ENCODE results near the gene LUZP1.
A peak's percentile ranks its signal among the peaks of the same experiment; 100 is the strongest.

Gene LUZP1

GRCh38 chr1:23120383-23120782, 48.3 kb downstream of the LUZP1 start:
- Histone ChIP-seq H3K4me3 (ENCODE audit: insufficient read depth, low read depth, low read length, poor library complexity, severe bottlenecking) (no peak overlapping the region), H3K36me3 (ENCODE audit: control insufficient read depth, insufficient read depth, low read length) (no peaks in the 10 kb centered on the region), H3K27me3 (replicated peaks; ENCODE audit: control insufficient read depth, insufficient read depth, low read length, poor library complexity, severe bottlenecking) (no peaks in the 10 kb centered on the region), H3K9me3 (ENCODE audit: control insufficient read depth, low read length) (no peaks in the 10 kb centered on the region), H3K4me1 (ENCODE audit: control insufficient read depth, insufficient read depth, low read length, poor library complexity, severe bottlenecking) (peaks cover 15% of the 10 kb centered on the region), H3K27ac (ENCODE audit: insufficient read depth, low read length, poor library complexity, severe bottlenecking) (peak overlapping the region; percentile 7)
- no peak for DNase-seq

DNA sequence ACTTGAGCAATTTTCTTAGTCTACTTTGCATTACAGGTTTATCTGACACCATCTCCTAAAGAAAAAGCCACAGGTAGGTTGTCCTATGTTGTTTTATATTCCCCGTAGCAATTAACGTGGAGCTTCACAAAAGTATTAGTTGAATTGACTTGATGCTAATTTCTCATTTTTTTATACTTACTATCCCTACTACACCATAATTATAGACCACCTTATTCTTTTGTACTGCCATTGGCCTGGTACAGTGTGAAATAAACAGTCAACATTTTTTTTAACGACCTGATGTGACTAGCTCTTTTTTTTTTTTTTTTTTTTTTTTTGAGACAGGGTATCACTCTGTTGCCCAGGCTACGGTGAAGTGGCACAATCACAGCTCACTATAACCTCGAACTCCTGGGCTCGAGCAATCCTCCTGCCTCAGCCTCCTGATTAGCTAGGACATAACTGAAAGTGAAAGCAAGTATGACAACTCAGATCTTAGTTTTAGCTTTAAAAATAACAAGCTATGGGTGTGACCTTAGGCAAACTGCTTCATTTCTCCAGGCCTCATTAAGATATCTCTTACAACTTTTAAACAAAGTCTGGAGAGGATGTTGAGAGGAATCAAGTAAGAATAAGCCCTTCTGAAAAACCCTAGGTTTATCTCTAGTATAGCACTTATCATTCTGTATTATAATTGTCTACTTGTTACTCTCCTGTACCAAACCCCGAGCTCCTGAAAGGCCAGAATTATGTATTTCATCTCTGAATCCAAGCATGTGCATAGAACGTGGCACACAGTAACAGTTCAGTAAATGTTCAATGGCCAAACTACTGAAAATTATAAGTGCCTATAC, 49.5 kb downstream of the LUZP1 start:
- no peaks in the 10 kb centered on the region for H3K9me3 ChIP-seq (ENCODE audit: control insufficient read depth, low read length)
- H3K4me1 ChIP-seq (ENCODE audit: control insufficient read depth, insufficient read depth, low read length, poor library complexity, severe bottlenecking), result peaks cover 15% of the 10 kb centered on the region
- H3K36me3 ChIP-seq (ENCODE audit: control insufficient read depth, insufficient read depth, low read length), result no peaks in the 10 kb centered on the region
- H3K4me3 ChIP-seq (ENCODE audit: insufficient read depth, low read depth, low read length, poor library complexity, severe bottlenecking), result no peak overlapping the region
- peak overlapping the region; percentile 67 for H3K27ac ChIP-seq (ENCODE audit: insufficient read depth, low read length, poor library complexity, severe bottlenecking)
- no peaks in the 10 kb centered on the region for H3K27me3 ChIP-seq (replicated peaks; ENCODE audit: control insufficient read depth, insufficient read depth, low read length, poor library complexity, severe bottlenecking)
- DNase-seq, result peak; percentile 38 to 52 (median 45)

DNA sequence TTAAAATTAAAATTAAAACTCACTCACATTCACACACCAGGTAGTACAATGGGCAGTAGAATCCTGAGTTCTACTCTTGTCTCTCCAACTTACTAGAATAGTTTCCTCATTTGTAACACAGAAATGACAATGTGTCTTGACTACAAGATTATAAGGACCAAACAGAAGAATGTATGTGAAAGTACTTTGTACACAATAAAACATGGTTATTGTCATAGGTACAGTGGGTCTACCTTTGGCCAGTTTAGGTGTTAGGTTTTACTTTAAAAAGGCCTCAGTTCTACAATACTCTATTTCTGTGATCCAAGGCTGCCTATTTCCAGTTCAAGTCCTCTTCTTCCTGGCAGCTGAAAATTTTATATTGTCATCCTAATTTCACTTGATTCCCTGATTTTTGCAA, 50.2 kb downstream of the LUZP1 start:
- no peak overlapping the region for H3K4me3 ChIP-seq (ENCODE audit: insufficient read depth, low read depth, low read length, poor library complexity, severe bottlenecking)
- H3K27ac ChIP-seq (ENCODE audit: insufficient read depth, low read length, poor library complexity, severe bottlenecking), result peak overlapping the region; percentile 67
- no peaks in the 10 kb centered on the region for H3K27me3 ChIP-seq (replicated peaks; ENCODE audit: control insufficient read depth, insufficient read depth, low read length, poor library complexity, severe bottlenecking)
- H3K9me3 ChIP-seq (ENCODE audit: control insufficient read depth, low read length), result no peaks in the 10 kb centered on the region
- no peak for DNase-seq
- no peaks in the 10 kb centered on the region for H3K36me3 ChIP-seq (ENCODE audit: control insufficient read depth, insufficient read depth, low read length)
- peaks cover 15% of the 10 kb centered on the region for H3K4me1 ChIP-seq (ENCODE audit: control insufficient read depth, insufficient read depth, low read length, poor library complexity, severe bottlenecking)

- H3K36me3 ChIP-seq (ENCODE audit: control insufficient read depth, insufficient read depth, low read length), result no peaks in the 10 kb centered on the region
- H3K4me3 ChIP-seq (ENCODE audit: insufficient read depth, low read depth, low read length, poor library complexity, severe bottlenecking), result no peak overlapping the region
- no peak overlapping the region for H3K27ac ChIP-seq (ENCODE audit: insufficient read depth, low read length, poor library complexity, severe bottlenecking)
- no peak for DNase-seq
- no peaks in the 10 kb centered on the region for H3K27me3 ChIP-seq (replicated peaks; ENCODE audit: control insufficient read depth, insufficient read depth, low read length, poor library complexity, severe bottlenecking)
- no peaks in the 10 kb centered on the region for H3K9me3 ChIP-seq (ENCODE audit: control insufficient read depth, low read length)
- peaks cover 15% of the 10 kb centered on the region for H3K4me1 ChIP-seq (ENCODE audit: control insufficient read depth, insufficient read depth, low read length, poor library complexity, severe bottlenecking)
Observed at GRCh38 chr1:23116921-23117699, 51.5 kb downstream of the LUZP1 start.

- Histone ChIP-seq H3K9me3 (ENCODE audit: control insufficient read depth, low read length) (no peaks in the 10 kb centered on the region), H3K4me3 (ENCODE audit: insufficient read depth, low read depth, low read length, poor library complexity, severe bottlenecking) (no peak overlapping the region), H3K27ac (ENCODE audit: insufficient read depth, low read length, poor library complexity, severe bottlenecking) (no peak overlapping the region), H3K36me3 (ENCODE audit: control insufficient read depth, insufficient read depth, low read length) (no peaks in the 10 kb centered on the region), H3K4me1 (ENCODE audit: control insufficient read depth, insufficient read depth, low read length, poor library complexity, severe bottlenecking) (peaks cover 18% of the 10 kb centered on the region), H3K27me3 (replicated peaks; ENCODE audit: control insufficient read depth, insufficient read depth, low read length, poor library complexity, severe bottlenecking) (no peaks in the 10 kb centered on the region)
- DNase-seq, result no peak
Observed at GRCh38 chr1:23116216-23116836, 52.3 kb downstream of the LUZP1 start.

DNA sequence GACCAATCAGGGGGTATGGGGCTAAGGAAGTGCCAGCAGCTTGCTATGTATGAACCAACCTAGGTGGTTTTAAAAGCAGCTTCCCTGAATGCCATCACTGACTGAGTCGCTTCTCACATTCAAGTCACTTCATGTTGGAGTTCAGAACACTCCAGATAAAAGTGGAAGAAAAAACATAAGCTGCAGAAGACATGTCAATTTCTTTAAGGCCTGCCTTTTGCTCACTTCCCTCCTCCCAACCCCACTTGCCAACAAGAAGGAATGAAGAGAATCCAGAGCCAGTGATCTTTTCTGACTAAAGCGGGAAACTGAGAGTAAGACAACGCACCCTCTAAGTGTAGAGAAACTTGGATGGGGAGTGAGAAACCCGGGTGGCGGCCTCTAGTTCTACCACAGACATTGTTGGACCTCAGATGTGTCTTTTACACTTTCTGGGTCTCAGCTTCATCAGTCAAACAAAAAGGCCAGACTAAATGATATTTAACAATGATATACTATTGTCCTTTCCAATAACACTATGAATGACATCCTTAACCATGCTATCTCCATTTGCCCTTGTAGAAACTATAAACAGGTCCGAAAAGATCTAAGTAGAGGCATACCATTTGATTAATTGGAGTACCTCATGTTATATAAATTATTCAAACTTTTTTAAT, 54.1 kb downstream of the LUZP1 start:
- Histone ChIP-seq H3K4me1 (ENCODE audit: control insufficient read depth, insufficient read depth, low read length, poor library complexity, severe bottlenecking) (peaks cover 10% of the 10 kb centered on the region), H3K36me3 (ENCODE audit: control insufficient read depth, insufficient read depth, low read length) (no peaks in the 10 kb centered on the region), H3K9me3 (ENCODE audit: control insufficient read depth, low read length) (no peaks in the 10 kb centered on the region), H3K27ac (ENCODE audit: insufficient read depth, low read length, poor library complexity, severe bottlenecking) (no peak overlapping the region), H3K27me3 (replicated peaks; ENCODE audit: control insufficient read depth, insufficient read depth, low read length, poor library complexity, severe bottlenecking) (no peaks in the 10 kb centered on the region), H3K4me3 (ENCODE audit: insufficient read depth, low read depth, low read length, poor library complexity, severe bottlenecking) (no peak overlapping the region)
- DNase-seq, result no peak

DNA sequence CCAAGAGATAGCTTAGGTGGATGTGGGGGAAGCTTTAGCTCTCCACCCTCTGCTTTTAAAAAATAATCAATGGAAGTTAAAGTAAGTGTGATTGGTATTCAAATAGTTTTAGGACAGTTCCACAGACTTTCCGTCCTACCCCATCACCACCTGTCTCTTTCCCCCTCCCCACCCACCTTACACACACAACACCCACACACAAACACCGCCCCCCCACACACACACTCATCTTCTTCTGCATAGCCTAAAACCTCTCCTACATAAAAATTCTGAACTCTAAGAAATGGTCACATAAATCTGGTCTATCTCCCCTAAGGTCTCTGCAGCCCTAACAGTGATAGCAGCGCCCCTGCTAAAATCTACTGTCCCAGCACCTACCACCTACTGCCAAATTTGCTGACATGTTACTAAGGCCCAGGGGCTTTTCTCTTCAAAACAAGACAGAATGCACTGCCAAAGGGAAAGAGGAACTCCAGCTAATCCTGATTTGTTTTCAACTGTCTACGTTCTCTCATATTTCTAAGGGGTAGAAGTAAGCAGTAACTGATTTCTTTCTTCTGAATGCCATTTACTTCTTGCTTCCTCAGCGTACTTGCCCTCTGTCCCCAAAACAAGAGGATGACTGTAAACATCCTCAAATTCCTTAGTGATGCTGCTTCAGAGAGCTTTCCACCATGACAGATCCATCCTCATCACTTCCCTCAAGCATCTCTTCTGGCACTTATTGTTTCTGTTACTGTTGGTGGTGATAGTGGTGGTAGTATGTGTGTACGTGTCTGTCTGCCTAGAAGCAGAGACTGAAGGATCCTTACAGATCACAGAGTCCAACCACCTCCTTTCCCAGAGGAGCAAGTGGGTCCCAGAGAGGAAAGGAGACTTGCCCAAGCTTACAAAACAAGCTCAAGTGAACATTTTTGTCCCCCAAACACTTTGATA, 56.8 kb downstream of the LUZP1 start:
- DNase-seq, result no peak
- Histone ChIP-seq H3K27me3 (replicated peaks; ENCODE audit: control insufficient read depth, insufficient read depth, low read length, poor library complexity, severe bottlenecking) (no peaks in the 10 kb centered on the region), H3K9me3 (ENCODE audit: control insufficient read depth, low read length) (no peaks in the 10 kb centered on the region), H3K27ac (ENCODE audit: insufficient read depth, low read length, poor library complexity, severe bottlenecking) (peak overlapping the region; percentile 2), H3K36me3 (ENCODE audit: control insufficient read depth, insufficient read depth, low read length) (peaks cover 3% of the 10 kb centered on the region), H3K4me3 (ENCODE audit: insufficient read depth, low read depth, low read length, poor library complexity, severe bottlenecking) (no peak overlapping the region), H3K4me1 (ENCODE audit: control insufficient read depth, insufficient read depth, low read length, poor library complexity, severe bottlenecking) (peaks cover 3% of the 10 kb centered on the region)

DNA sequence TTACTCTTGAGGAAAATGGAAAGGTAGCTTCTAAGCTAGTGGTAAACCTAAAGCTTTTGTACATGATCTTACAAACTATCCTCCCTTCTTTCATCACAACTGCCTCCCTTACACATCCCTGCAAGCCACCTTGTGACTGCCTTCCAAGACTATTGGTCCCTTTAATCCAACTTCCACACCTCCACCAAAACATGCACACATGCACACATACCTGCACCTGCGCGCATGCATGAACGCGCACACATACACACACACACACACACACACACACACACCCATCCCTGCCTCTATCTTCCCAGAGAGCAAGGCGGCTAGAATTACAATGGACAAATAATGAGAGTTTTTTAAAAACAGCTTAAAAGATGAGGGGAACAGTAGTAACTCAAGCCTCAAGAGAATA, 58.3 kb downstream of the LUZP1 start:
- Histone ChIP-seq H3K27me3 (replicated peaks; ENCODE audit: control insufficient read depth, insufficient read depth, low read length, poor library complexity, severe bottlenecking) (no peaks in the 10 kb centered on the region), H3K4me3 (ENCODE audit: insufficient read depth, low read depth, low read length, poor library complexity, severe bottlenecking) (no peak overlapping the region), H3K4me1 (ENCODE audit: control insufficient read depth, insufficient read depth, low read length, poor library complexity, severe bottlenecking) (peaks cover 3% of the 10 kb centered on the region), H3K27ac (ENCODE audit: insufficient read depth, low read length, poor library complexity, severe bottlenecking) (no peak overlapping the region), H3K36me3 (ENCODE audit: control insufficient read depth, insufficient read depth, low read length) (peaks cover 3% of the 10 kb centered on the region), H3K9me3 (ENCODE audit: control insufficient read depth, low read length) (no peaks in the 10 kb centered on the region)
- no peak for DNase-seq

DNA sequence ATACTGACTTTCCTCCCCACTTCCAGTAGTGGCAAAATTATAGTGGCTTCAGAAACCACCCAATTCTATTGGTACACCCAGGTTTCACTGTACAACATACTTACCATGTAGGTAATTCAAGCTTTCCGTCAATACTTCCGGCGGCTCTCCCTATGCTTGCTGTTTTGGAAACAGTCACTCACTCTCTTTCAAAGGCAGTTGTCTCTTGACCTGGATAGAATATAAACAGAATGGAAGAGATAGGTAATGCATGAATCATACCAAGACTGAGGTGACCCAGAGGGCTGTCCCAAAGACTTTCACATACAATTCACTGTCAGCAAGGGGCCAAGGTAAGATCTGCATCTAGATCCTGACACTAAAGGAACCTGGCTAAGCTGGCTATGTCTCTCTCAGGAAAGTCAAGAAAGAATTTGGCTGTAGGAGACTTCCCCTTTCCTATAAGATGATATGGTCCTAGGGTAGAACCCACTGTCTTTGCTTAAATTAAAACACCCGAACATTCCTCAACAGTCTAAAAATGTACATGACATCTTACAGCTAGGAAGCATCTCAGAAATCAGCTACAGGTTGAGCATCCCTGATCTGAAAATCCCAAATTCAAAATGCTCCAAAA, 59.6 kb downstream of the LUZP1 start:
- Histone ChIP-seq H3K27me3 (replicated peaks; ENCODE audit: control insufficient read depth, insufficient read depth, low read length, poor library complexity, severe bottlenecking) (no peaks in the 10 kb centered on the region), H3K9me3 (ENCODE audit: control insufficient read depth, low read length) (no peaks in the 10 kb centered on the region), H3K4me3 (ENCODE audit: insufficient read depth, low read depth, low read length, poor library complexity, severe bottlenecking) (no peak overlapping the region), H3K36me3 (ENCODE audit: control insufficient read depth, insufficient read depth, low read length) (peaks cover 3% of the 10 kb centered on the region), H3K27ac (ENCODE audit: insufficient read depth, low read length, poor library complexity, severe bottlenecking) (no peak overlapping the region), H3K4me1 (ENCODE audit: control insufficient read depth, insufficient read depth, low read length, poor library complexity, severe bottlenecking) (peaks cover 3% of the 10 kb centered on the region)
- DNase-seq, result peak in 1 of 3 donors; percentile 8

Measured in effector memory CD4-positive, alpha-beta T cell (primary cell).